Mesendoderm (in vitro differentiated cells): ENCODE results near the gene NME7.

ENCODE experiments used
- DNase-seq: peaks from one replicate; pipeline ENCODE4 v3.0.0; 2013
- H2AK5ac ChIP-seq: 2 replicates; pipeline ENCODE4 v1.6.1; 2013; ENCODE audit warnings: low read length, inconsistent platforms
- H2BK120ac ChIP-seq: 2 replicates; pipeline ENCODE4 v1.6.1; 2013; ENCODE audit warnings: low read depth, mild to moderate bottlenecking, low read length, moderate library complexity, mixed read lengths
- H2BK15ac ChIP-seq: replicated peaks from 2 replicates; pipeline ENCODE4 v1.6.1; 2013; ENCODE audit warnings: low read depth, mild to moderate bottlenecking, moderate library complexity
- H2BK5ac ChIP-seq: 2 replicates; pipeline ENCODE4 v1.6.1; 2013; ENCODE audit warnings: low read length, inconsistent platforms
- H3K18ac ChIP-seq: 2 replicates; pipeline ENCODE4 v1.6.1; 2013; ENCODE audit warnings: mild to moderate bottlenecking, low read length, mixed read lengths
- H3K23ac ChIP-seq: one replicate; pipeline ENCODE4 v1.6.1; 2013; ENCODE audit warnings: low read length
- H3K27ac ChIP-seq: 2 replicates; pipeline ENCODE4 v1.5.1; 2013; ENCODE audit warnings: low read depth, mild to moderate bottlenecking, inconsistent platforms, low read length, moderate library complexity
- H3K27me3 ChIP-seq: 2 replicates; pipeline ENCODE4 v1.6.1; 2013; ENCODE audit warnings: low read length, control low read depth, mild to moderate bottlenecking, inconsistent platforms; ENCODE audit not compliant: insufficient read depth, poor library complexity
- H3K36me3 ChIP-seq: 2 replicates; pipeline ENCODE4 v1.6.1; 2013; ENCODE audit warnings: low read length, inconsistent platforms; ENCODE audit not compliant: control insufficient read depth, insufficient read depth
- H3K4ac ChIP-seq: one replicate; pipeline ENCODE4 v1.6.1; 2013; ENCODE audit warnings: low read depth, mild to moderate bottlenecking, low read length, moderate library complexity
- H3K4me1 ChIP-seq: 2 replicates; pipeline ENCODE4 v1.6.1; 2013; ENCODE audit warnings: low read depth, low read length, inconsistent platforms; ENCODE audit not compliant: control insufficient read depth
- H3K4me2 ChIP-seq: 2 replicates; pipeline ENCODE4 v1.6.1; 2013; ENCODE audit warnings: low read length
- H3K4me3 ChIP-seq: 2 replicates; pipeline ENCODE4 v1.5.1; 2013; ENCODE audit warnings: mild to moderate bottlenecking, low read length
- H3K56ac ChIP-seq: one replicate; pipeline ENCODE4 v1.6.1; 2013; ENCODE audit warnings: low read length
- H3K79me1 ChIP-seq: 2 replicates; pipeline ENCODE4 v1.6.1; 2013; ENCODE audit warnings: low read length, inconsistent platforms
- H3K79me2 ChIP-seq: 2 replicates; pipeline ENCODE4 v1.6.1; 2013; ENCODE audit warnings: mild to moderate bottlenecking, low read length; ENCODE audit not compliant: control insufficient read depth, insufficient read depth
- H3K9ac ChIP-seq: 2 replicates; pipeline ENCODE4 v1.6.1; 2013; ENCODE audit warnings: low read length, inconsistent platforms
- H4K5ac ChIP-seq: one replicate; pipeline ENCODE4 v1.6.1; 2013; ENCODE audit warnings: low read length
- H4K8ac ChIP-seq: one replicate; pipeline ENCODE4 v1.6.1; 2013; ENCODE audit warnings: low read depth, mild to moderate bottlenecking, control low read depth, low read length, moderate library complexity
- WGBS: extraction: QIAGEN DNeasy Blood & Tissue Kit; methylation state at CpG from one replicate; pipeline ENCODE4 v1.1.7; 2013; ENCODE audit warnings: low lambda C conversion rate, missing lambda C conversion rate; ENCODE audit not compliant: insufficient coverage; ENCODE audit errors: extremely low coverage; 5-methylcytosine and 5-hydroxymethylcytosine counted together

NME7 gene

GRCh38 chr1:169329383-169329782 is 38.2 kb downstream of the NME7 start:
- Histone ChIP-seq H2BK5ac (no peak overlapping the region), H3K27me3 (no peaks in the 10 kb centered on the region), H3K4me2 (no peak overlapping the region), H4K5ac (no peak overlapping the region), H3K27ac (no peak overlapping the region), H3K4me1 (no peaks in the 10 kb centered on the region), H3K4me3 (no peak overlapping the region), H2BK120ac (no peak overlapping the region), H3K18ac (no peak overlapping the region), H3K4ac (no peak overlapping the region), H3K79me1 (no peaks in the 10 kb centered on the region), H3K36me3 (no peaks in the 10 kb centered on the region), H3K79me2 (no peaks in the 10 kb centered on the region), H2BK15ac (no peak overlapping the region), H3K56ac (no peak overlapping the region), H3K23ac (no peak overlapping the region), H4K8ac (no peak overlapping the region), H2AK5ac (no peak overlapping the region), H3K9ac (no peak overlapping the region)
- WGBS = no CpG with 5 or more reads among the region's 1 CpG
- DNase-seq = no peak

- H2BK5ac ChIP-seq = no peak overlapping the region
- H3K4me2 ChIP-seq = no peak overlapping the region
- H3K36me3 ChIP-seq = no peaks in the 10 kb centered on the region
- no peaks in the 10 kb centered on the region for H3K4me1 ChIP-seq
- H2BK15ac ChIP-seq = no peak overlapping the region
- H3K79me2 ChIP-seq = no peaks in the 10 kb centered on the region
- H3K4ac ChIP-seq = no peak overlapping the region
- no peak overlapping the region for H2AK5ac ChIP-seq
- no peak overlapping the region for H4K8ac ChIP-seq
- no peak overlapping the region for H3K27ac ChIP-seq
- H3K18ac ChIP-seq = no peak overlapping the region
- no peak overlapping the region for H3K4me3 ChIP-seq
- WGBS = no CpG with 5 or more reads among the region's 2 CpGs
- no peaks in the 10 kb centered on the region for H3K27me3 ChIP-seq
- H3K23ac ChIP-seq = no peak overlapping the region
- no peak overlapping the region for H3K56ac ChIP-seq
- H2BK120ac ChIP-seq = no peak overlapping the region
- no peak overlapping the region for H3K9ac ChIP-seq
- DNase-seq = no peak
- no peaks in the 10 kb centered on the region for H3K79me1 ChIP-seq
- no peak overlapping the region for H4K5ac ChIP-seq
These were observed 39.7 kb downstream of the NME7 start for GRCh38 chr1:169327875-169328274.

- Histone ChIP-seq H3K4me3 (no peak overlapping the region), H3K27me3 (no peaks in the 10 kb centered on the region), H2BK120ac (no peak overlapping the region), H3K27ac (no peak overlapping the region), H2AK5ac (no peak overlapping the region), H3K36me3 (no peaks in the 10 kb centered on the region), H3K79me2 (no peaks in the 10 kb centered on the region), H2BK5ac (no peak overlapping the region), H3K4me2 (no peak overlapping the region), H3K79me1 (no peaks in the 10 kb centered on the region), H3K9ac (no peak overlapping the region), H2BK15ac (no peak overlapping the region), H3K4me1 (no peaks in the 10 kb centered on the region), H3K23ac (no peak overlapping the region), H3K18ac (no peak overlapping the region), H4K5ac (no peak overlapping the region), H3K4ac (no peak overlapping the region), H4K8ac (no peak overlapping the region), H3K56ac (no peak overlapping the region)
- no peak for DNase-seq
These were observed 40.7 kb downstream of the NME7 start for GRCh38 chr1:169326956-169327268.

GRCh38 chr1:169326261-169326955 is 41.2 kb downstream of the NME7 start:
- no CpG with 5 or more reads among the region's 3 CpGs for WGBS

GRCh38 chr1:169325117-169325516 is 42.5 kb downstream of the NME7 start:
- no peak overlapping the region for H3K4me3 ChIP-seq

More at GRCh38 chr1:169326261-169326955, 41.2 kb downstream of the NME7 start:
- H3K27ac ChIP-seq = no peak overlapping the region
- no peaks in the 10 kb centered on the region for H3K4me1 ChIP-seq
- no peaks in the 10 kb centered on the region for H3K79me2 ChIP-seq
- H3K27me3 ChIP-seq = no peaks in the 10 kb centered on the region
- no peak overlapping the region for H3K9ac ChIP-seq
- peak overlapping the region; percentile 68 for H3K18ac ChIP-seq
- no peak overlapping the region for H4K5ac ChIP-seq
- no peak overlapping the region for H3K56ac ChIP-seq
- no peak for DNase-seq
- H3K4me3 ChIP-seq = no peak overlapping the region
- H3K79me1 ChIP-seq = no peaks in the 10 kb centered on the region
- H2BK5ac ChIP-seq = no peak overlapping the region
- H4K8ac ChIP-seq = no peak overlapping the region
- no peak overlapping the region for H2BK15ac ChIP-seq
- H3K36me3 ChIP-seq = no peaks in the 10 kb centered on the region
- no peak overlapping the region for H3K4ac ChIP-seq
- H3K4me2 ChIP-seq = no peak overlapping the region
- H2AK5ac ChIP-seq = no peak overlapping the region
- no peak overlapping the region for H2BK120ac ChIP-seq
- no peak overlapping the region for H3K23ac ChIP-seq

GRCh38 chr1:169322138-169322537 is 45.5 kb downstream of the NME7 start:
- H3K23ac ChIP-seq = no peak overlapping the region
- H3K4me1 ChIP-seq = no peaks in the 10 kb centered on the region
- H4K8ac ChIP-seq = no peak overlapping the region
- no peak overlapping the region for H2BK120ac ChIP-seq
- no peaks in the 10 kb centered on the region for H3K79me2 ChIP-seq
- H3K4ac ChIP-seq = no peak overlapping the region
- no peak overlapping the region for H2BK15ac ChIP-seq
- H3K18ac ChIP-seq = no peak overlapping the region
- H2BK5ac ChIP-seq = no peak overlapping the region
- no peak overlapping the region for H3K4me3 ChIP-seq
- H3K4me2 ChIP-seq = no peak overlapping the region
- H4K5ac ChIP-seq = no peak overlapping the region
- H3K27me3 ChIP-seq = no peaks in the 10 kb centered on the region
- no peak overlapping the region for H3K9ac ChIP-seq
- H3K56ac ChIP-seq = no peak overlapping the region
- H3K36me3 ChIP-seq = no peaks in the 10 kb centered on the region
- WGBS = no CpG with 5 or more reads among the region's 3 CpGs
- no peak overlapping the region for H3K27ac ChIP-seq
- no peaks in the 10 kb centered on the region for H3K79me1 ChIP-seq
- DNase-seq = no peak
- no peak overlapping the region for H2AK5ac ChIP-seq

More at GRCh38 chr1:169325117-169325516, 42.5 kb downstream of the NME7 start:
- Histone ChIP-seq H3K4me1 (no peaks in the 10 kb centered on the region), H3K18ac (no peak overlapping the region), H3K27me3 (no peaks in the 10 kb centered on the region), H3K79me2 (no peaks in the 10 kb centered on the region), H3K23ac (no peak overlapping the region), H3K56ac (no peak overlapping the region), H3K27ac (no peak overlapping the region), H3K79me1 (no peaks in the 10 kb centered on the region), H3K4me2 (no peak overlapping the region), H3K4ac (no peak overlapping the region), H3K9ac (no peak overlapping the region), H4K5ac (no peak overlapping the region), H2AK5ac (no peak overlapping the region), H3K36me3 (no peaks in the 10 kb centered on the region), H2BK15ac (no peak overlapping the region), H2BK5ac (no peak overlapping the region), H2BK120ac (no peak overlapping the region), H4K8ac (no peak overlapping the region)
- DNase-seq = peak; percentile 68
- WGBS = no CpG with 5 or more reads among the region's 1 CpG
